ENCODE measurements around the gene PRSS22.

GRCh38 chr16:2820836-2821486, 37.0 kb downstream of the PRSS22 start:
- no peak for TF ChIP-seq POLR2AphosphoS5 (IDR thresholded peaks at IDR 0.05)
- TF ChIP-seq CTCF (IDR thresholded peaks at IDR 0.05; ENCODE audit: poor library complexity, severe bottlenecking) = no peak
- TF ChIP-seq EZH2 (IDR thresholded peaks at IDR 0.05; ENCODE audit: borderline replicate concordance, insufficient read depth, low read length, poor library complexity, severe bottlenecking) = no peak
- no peak for TF ChIP-seq MXI1 (conservative IDR thresholded peaks at IDR 0.05; ENCODE audit: poor library complexity, severe bottlenecking)
